ENCODE results near the gene PTPRG.

DNA sequence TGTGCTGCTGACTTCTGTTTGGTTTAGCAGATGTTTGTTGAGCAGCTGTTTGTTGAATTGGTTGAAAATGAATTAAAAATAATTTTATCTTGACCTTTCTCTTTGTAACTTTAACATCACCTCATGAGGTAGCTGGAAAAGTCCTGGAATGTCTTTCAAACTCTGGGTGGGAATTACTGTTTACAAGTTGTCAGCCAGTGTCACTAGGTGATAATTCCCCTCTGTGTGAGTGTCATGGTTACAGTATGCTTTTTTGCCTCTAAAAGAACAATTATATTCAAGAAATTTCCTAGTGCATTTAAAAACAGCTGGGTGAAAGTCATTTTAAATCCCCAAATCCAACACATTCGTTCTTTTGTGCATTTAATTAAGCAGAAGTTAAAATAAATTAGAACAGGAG, 113.2 kb downstream of the PTPRG start:
- TF ChIP-seq, protein P1, sequence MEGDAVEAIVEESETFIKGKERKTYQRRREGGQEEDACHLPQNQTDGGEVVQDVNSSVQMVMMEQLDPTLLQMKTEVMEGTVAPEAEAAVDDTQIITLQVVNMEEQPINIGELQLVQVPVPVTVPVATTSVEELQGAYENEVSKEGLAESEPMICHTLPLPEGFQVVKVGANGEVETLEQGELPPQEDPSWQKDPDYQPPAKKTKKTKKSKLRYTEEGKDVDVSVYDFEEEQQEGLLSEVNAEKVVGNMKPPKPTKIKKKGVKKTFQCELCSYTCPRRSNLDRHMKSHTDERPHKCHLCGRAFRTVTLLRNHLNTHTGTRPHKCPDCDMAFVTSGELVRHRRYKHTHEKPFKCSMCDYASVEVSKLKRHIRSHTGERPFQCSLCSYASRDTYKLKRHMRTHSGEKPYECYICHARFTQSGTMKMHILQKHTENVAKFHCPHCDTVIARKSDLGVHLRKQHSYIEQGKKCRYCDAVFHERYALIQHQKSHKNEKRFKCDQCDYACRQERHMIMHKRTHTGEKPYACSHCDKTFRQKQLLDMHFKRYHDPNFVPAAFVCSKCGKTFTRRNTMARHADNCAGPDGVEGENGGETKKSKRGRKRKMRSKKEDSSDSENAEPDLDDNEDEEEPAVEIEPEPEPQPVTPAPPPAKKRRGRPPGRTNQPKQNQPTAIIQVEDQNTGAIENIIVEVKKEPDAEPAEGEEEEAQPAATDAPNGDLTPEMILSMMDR (IDR thresholded peaks at IDR 0.05 in 4 of 5, conservative IDR thresholded peaks at IDR 0.05 in 1 of 5) = no peak
- TF ChIP-seq POLR2A (IDR thresholded peaks at IDR 0.05) = no peak
